ENCODE results near the gene NECAB2. TPM values are rescaled to one million over a fixed set of nuclear protein-coding genes. Genes with fewer than 3 reads are reported as not detected.

Gene NECAB2
- total RNA-seq, 1 donor from 2014 or later = not detected

DNA sequence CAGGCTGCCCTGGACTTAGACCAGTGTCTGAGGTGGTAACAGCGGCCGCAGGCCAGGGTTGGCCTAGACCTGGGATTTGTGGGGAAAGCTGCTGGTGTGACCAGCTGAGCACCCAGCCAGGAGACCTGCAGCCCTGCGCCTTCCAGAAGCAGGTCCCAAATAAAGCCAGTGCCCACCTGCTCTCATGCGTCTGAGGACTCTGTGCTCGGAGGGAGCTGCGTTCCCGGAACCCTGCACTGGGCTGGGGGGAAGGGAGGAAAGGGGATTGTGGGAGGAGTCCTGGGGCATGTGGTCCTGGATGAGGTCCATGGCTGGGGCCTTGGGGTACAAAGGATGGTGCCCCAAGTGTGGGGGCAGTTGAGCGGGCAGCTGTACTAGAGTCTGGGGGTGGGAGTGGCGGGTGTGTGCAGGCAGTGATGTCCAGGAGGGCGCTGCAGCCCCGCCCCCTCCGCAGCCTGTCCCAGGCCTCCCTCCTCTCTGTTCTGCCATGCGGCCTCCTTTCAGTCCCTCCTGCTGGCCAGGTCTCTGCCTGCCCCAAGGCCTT, 1.8 kb upstream of the NECAB2 start:
- H3K27me3 ChIP-seq = no peaks in the 10 kb centered on the region
- intact Hi-C loops (cut with DNase I) = loop anchor here (10.0 kb wide), 2 partner anchors 99 to 519 kb away; no protein-coding TSS in a partner anchor

DNA sequence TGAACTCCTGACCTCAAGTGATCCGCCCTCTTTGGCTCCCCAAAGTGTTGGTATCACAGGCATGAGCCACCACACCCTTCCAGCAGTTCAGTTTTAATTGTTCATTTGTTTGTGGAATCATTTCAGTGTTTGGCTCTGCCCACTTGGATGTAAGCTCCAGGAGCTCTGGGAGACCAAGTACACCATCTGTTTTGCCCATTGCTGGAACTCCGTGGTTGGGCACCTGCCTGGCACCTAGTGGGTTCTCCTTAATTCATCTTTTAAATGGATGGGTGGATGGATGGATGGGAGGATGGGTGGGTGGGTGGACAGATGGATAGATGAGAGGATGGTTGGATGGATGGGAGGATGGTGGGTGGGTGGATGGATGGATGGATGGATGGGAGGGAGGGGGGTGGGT, 953 bp upstream of the NECAB2 start:
- H3K4me1 ChIP-seq = no peaks in the 10 kb centered on the region
- DNase-seq (ENCODE audit: extremely low spot score in 2 of 2) = no peak
- intact Hi-C loops (cut with DNase I) = loop anchor here (10.0 kb wide), 2 partner anchors 98 to 518 kb away; no protein-coding TSS in a partner anchor
- H3K4me3 ChIP-seq = no peak overlapping the region
- TF ChIP-seq, protein P1, sequence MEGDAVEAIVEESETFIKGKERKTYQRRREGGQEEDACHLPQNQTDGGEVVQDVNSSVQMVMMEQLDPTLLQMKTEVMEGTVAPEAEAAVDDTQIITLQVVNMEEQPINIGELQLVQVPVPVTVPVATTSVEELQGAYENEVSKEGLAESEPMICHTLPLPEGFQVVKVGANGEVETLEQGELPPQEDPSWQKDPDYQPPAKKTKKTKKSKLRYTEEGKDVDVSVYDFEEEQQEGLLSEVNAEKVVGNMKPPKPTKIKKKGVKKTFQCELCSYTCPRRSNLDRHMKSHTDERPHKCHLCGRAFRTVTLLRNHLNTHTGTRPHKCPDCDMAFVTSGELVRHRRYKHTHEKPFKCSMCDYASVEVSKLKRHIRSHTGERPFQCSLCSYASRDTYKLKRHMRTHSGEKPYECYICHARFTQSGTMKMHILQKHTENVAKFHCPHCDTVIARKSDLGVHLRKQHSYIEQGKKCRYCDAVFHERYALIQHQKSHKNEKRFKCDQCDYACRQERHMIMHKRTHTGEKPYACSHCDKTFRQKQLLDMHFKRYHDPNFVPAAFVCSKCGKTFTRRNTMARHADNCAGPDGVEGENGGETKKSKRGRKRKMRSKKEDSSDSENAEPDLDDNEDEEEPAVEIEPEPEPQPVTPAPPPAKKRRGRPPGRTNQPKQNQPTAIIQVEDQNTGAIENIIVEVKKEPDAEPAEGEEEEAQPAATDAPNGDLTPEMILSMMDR (IDR thresholded peaks at IDR 0.05) = no peak
- TF ChIP-seq POLR2A (IDR thresholded peaks at IDR 0.05) (no peak), POLR2AphosphoS5 (IDR thresholded peaks at IDR 0.05; ENCODE audit: insufficient read depth in 1 of 2, low read depth in 1 of 2) (no peak)
- no peak overlapping the region for H3K27ac ChIP-seq
- H3K36me3 ChIP-seq = no peaks in the 10 kb centered on the region
- H3K9me3 ChIP-seq = no peaks in the 10 kb centered on the region
- no peaks in the 10 kb centered on the region for H3K27me3 ChIP-seq

More for the DNA sequence above, 1.8 kb upstream of the NECAB2 start:
- no peaks in the 10 kb centered on the region for H3K4me1 ChIP-seq
- H3K9me3 ChIP-seq = no peaks in the 10 kb centered on the region
- H3K27ac ChIP-seq = no peak overlapping the region
- TF ChIP-seq POLR2AphosphoS5 (IDR thresholded peaks at IDR 0.05; ENCODE audit: insufficient read depth in 1 of 2, low read depth in 1 of 2) = no peak
- no peak for TF ChIP-seq POLR2A (IDR thresholded peaks at IDR 0.05)
- TF ChIP-seq, protein P1 (IDR thresholded peaks at IDR 0.05) = no peak
- no peak overlapping the region for H3K4me3 ChIP-seq
- H3K36me3 ChIP-seq = no peaks in the 10 kb centered on the region
- no peak for DNase-seq (ENCODE audit: extremely low spot score in 2 of 2)

DNA sequence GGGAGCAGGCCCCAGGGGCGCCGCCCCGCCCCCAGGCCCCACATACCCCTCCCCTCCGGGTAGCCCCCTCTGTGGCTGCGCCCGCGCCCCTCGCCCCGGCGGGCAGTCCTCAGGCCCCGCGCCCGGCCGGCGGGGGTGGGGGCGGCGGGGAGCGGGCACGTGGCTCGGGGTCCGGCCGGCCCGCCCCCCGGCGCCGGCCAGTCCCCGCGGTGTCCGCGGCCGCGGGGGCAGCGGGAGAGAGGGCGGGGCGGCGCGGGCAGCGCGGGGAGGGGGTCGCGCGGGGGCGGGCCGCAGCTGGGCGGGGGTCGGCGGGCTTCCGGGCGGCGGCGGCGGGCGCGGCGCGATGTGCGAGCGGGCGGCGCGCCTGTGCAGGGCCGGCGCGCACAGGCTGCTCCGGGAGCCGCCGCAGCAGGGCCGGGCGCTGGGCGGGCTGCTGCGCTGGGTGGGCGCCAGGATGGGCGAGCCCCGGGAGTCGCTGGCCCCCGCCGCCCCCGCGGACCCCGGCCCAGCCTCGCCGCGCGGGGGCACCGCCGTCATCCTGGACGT, 335 bp downstream of the NECAB2 start:
- no peaks in the 10 kb centered on the region for H3K4me1 ChIP-seq
- no peak for DNase-seq (ENCODE audit: extremely low spot score in 2 of 2)
- H3K27ac ChIP-seq = no peak overlapping the region
- no peaks in the 10 kb centered on the region for H3K27me3 ChIP-seq
- H3K4me3 ChIP-seq = peak overlapping the region in 1 of 2 donors; percentile 39
- intact Hi-C loops (cut with DNase I) = loop anchor here (10.0 kb wide), 2 partner anchors 96 to 516 kb away; no protein-coding TSS in a partner anchor
- TF ChIP-seq, protein P1 (IDR thresholded peaks at IDR 0.05) = no peak
- TF ChIP-seq POLR2A (IDR thresholded peaks at IDR 0.05) = no peak
- no peak for TF ChIP-seq POLR2AphosphoS5 (IDR thresholded peaks at IDR 0.05; ENCODE audit: insufficient read depth in 1 of 2, low read depth in 1 of 2)
- H3K36me3 ChIP-seq = no peaks in the 10 kb centered on the region
- no peaks in the 10 kb centered on the region for H3K9me3 ChIP-seq

DNA sequence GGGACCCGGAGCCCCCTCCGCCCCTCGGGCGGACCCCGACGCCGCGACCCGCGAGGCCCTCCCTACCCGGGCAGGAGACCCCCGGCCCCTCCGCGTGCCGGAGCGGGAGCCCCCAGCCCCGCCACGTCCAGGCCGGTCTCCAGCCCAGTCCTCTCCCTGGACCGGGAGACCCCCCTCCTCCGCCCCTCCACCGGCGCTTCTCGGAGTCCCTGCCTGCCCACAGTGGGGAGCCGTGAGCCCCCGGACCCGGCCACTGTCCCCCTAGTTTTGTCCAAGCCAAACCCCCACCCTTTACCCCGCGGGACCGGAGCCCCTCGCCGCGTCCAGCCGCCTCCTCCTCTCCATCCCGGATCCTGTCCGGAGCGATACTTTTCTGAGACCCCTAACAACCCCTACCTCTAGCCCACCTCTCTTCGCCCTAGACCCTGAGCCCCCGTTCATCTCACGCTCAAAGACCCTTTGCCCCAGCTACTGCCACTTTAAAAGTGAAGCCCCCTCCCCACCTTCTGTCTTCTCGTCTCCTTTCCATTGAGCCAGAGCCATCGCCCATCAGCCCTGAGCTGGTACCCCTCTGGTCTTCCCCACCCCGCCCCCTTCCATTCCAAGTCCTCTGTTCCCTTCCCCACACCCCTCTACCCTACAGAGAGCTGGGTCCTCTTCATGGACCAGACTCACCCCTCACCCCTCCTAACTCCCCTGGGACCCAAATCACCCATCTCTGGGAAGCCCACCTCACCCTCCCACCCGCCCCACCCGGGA, 1.0 kb downstream of the NECAB2 start:
- H3K4me3 ChIP-seq = peak overlapping the region in 1 of 2 donors; percentile 27
- DNase-seq (ENCODE audit: extremely low spot score in 2 of 2) = no peak

DNA sequence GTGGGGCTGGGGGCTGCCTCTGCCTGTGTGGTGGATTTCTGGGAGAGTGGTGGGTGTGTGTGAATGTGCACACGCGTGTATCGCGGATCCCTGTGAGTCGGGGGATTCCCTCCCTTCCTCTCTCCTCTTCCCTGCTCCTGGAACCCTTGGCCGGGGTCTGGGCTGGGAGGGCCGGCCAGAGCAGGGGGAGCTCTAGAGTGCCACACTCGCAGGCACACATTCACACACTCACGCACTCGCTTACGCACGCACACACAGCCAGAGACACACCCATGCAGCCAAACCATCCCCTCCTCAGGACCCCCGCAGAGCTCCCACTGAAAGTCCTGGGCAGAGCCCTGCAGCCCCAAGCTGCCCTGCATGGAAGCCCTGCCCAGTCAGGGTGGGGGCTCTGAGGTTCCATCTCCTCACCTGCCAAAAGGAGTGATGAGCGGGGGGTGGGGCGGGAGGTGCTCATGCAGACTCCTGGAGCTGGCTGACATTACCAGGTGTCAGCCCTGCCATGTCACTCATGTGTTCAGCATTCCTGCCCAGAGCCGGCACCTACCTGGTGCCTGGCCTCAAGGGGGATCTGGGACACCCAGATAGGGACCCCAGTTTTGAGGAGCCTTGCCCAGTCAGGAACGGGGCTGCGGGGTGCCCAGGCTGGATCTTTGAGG, 1.9 kb downstream of the NECAB2 start:
- no peaks in the 10 kb centered on the region for H3K27me3 ChIP-seq
- H3K9me3 ChIP-seq = no peaks in the 10 kb centered on the region
- no peak overlapping the region for H3K27ac ChIP-seq
- no peak for TF ChIP-seq POLR2AphosphoS5 (IDR thresholded peaks at IDR 0.05; ENCODE audit: insufficient read depth in 1 of 2, low read depth in 1 of 2)
- no peak for TF ChIP-seq POLR2A (IDR thresholded peaks at IDR 0.05)
- TF ChIP-seq, protein P1 (IDR thresholded peaks at IDR 0.05) = no peak
- no peak for DNase-seq (ENCODE audit: extremely low spot score in 2 of 2)
- H3K4me3 ChIP-seq = no peak overlapping the region
- intact Hi-C loops (cut with DNase I) = loop anchor here (10.0 kb wide), 2 partner anchors 95 to 515 kb away; no protein-coding TSS in a partner anchor
- no peaks in the 10 kb centered on the region for H3K36me3 ChIP-seq
- no peaks in the 10 kb centered on the region for H3K4me1 ChIP-seq

More for the DNA sequence above, 1.0 kb downstream of the NECAB2 start:
- Histone ChIP-seq H3K9me3 (no peaks in the 10 kb centered on the region), H3K27ac (no peak overlapping the region), H3K27me3 (no peaks in the 10 kb centered on the region), H3K36me3 (no peaks in the 10 kb centered on the region), H3K4me1 (no peaks in the 10 kb centered on the region)
- intact Hi-C loops (cut with DNase I) = loop anchor here (10.0 kb wide), 2 partner anchors 96 to 516 kb away; no protein-coding TSS in a partner anchor
- TF ChIP-seq POLR2A (IDR thresholded peaks at IDR 0.05) (no peak), POLR2AphosphoS5 (IDR thresholded peaks at IDR 0.05; ENCODE audit: insufficient read depth in 1 of 2, low read depth in 1 of 2) (no peak)

Measured in vagina (tissue), 2 donors.